OCI-LY7 (cell line): ENCODE data around the gene ASB7. TPM values are rescaled to one million over a fixed set of nuclear protein-coding genes. Genes with fewer than 3 reads are reported as not detected.

Experiments used
- BruUV-seq: library from RNA; stranded (reverse); fragments of 400-500 nt; replicated peaks from 2 replicates; lab custom pipeline; 2021; lab: Mats Ljungman, UMichigan
- CTCF ChIA-PET: fragments of 300-600 bp; sonication (Branson Sonifier 250); formaldehyde crosslinking; loops from one replicate; lab custom pipeline; 2022; ENCODE audit warnings: antibody characterized with exemption; ENCODE audit not compliant: unreplicated experiment; lab: Charles Lee
- POLR2A ChIA-PET: fragments of 300-600 bp; sonication (Branson Sonifier 250); formaldehyde crosslinking; loops from one replicate; lab custom pipeline; 2022; ENCODE audit warnings: antibody characterized with exemption; lab: Charles Lee
- DNase-seq: peaks from one replicate; pipeline ENCODE4 v3.0.0-alpha.2; 2015; ENCODE audit warnings: low spot score
- H2AFZ ChIP-seq: fragments of 200-600 bp; sonication (generic), shearing (Covaris generic); 2 replicates; pipeline ENCODE4 v1.6.1; 2014; ENCODE audit warnings: mild to moderate bottlenecking, antibody characterized with exemption, low read length, moderate library complexity
- H3K27ac ChIP-seq: fragments of 200-600 bp; sonication (generic); 2 replicates; pipeline ENCODE4 v1.5.1; 2014; ENCODE audit warnings: mixed run types, low read depth, mild to moderate bottlenecking, moderate library complexity, low read length, inconsistent platforms; ENCODE audit not compliant: poor library complexity, severe bottlenecking
- H3K36me3 ChIP-seq: fragments of 200-600 bp; sonication (generic); 2 replicates; pipeline ENCODE4 v1.6.1; 2014; ENCODE audit warnings: mild to moderate bottlenecking, antibody characterized with exemption, low read length, moderate library complexity, mixed read lengths; ENCODE audit not compliant: insufficient read depth
- H3K4me1 ChIP-seq: fragments of 200-600 bp; sonication (generic); 2 replicates; pipeline ENCODE4 v1.5.1; 2014; ENCODE audit warnings: mild to moderate bottlenecking, low read length; ENCODE audit not compliant: insufficient read depth, poor library complexity, severe bottlenecking
- H3K4me2 ChIP-seq: fragments of 200-600 bp; sonication (generic); 2 replicates; pipeline ENCODE4 v1.6.1; 2014; ENCODE audit warnings: mild to moderate bottlenecking, low read length
- H3K4me3 ChIP-seq: fragments of 200-600 bp; sonication (generic); 2 replicates; pipeline ENCODE4 v1.5.1; 2014; ENCODE audit warnings: mild to moderate bottlenecking, low read depth, low read length; ENCODE audit not compliant: poor library complexity, severe bottlenecking
- H3K79me2 ChIP-seq: fragments of 200-600 bp; sonication (generic); 2 replicates; pipeline ENCODE4 v1.6.1; 2016; ENCODE audit warnings: low read depth, mild to moderate bottlenecking, low read length, moderate library complexity, mixed read lengths; ENCODE audit not compliant: insufficient read depth
- H3K9me2 ChIP-seq: fragments of 200-600 bp; sonication (generic); 2 replicates; pipeline ENCODE4 v1.6.1; 2016; ENCODE audit warnings: mild to moderate bottlenecking, low read length, mixed read lengths; ENCODE audit not compliant: insufficient read depth
- H3K9me3 ChIP-seq: fragments of 200-600 bp; sonication (generic); 2 replicates; pipeline ENCODE4 v1.6.1; 2014; ENCODE audit warnings: mild to moderate bottlenecking, mixed run types, low read length, mixed read lengths
- H4K20me1 ChIP-seq: fragments of 200-600 bp; sonication (generic); 2 replicates; pipeline ENCODE4 v1.6.1; 2014; ENCODE audit warnings: mild to moderate bottlenecking, antibody characterized with exemption, low read length, moderate library complexity, mixed read lengths; ENCODE audit not compliant: insufficient read depth
- EZH2phosphoT487 ChIP-seq: fragments of 200-600 bp; sonication (generic); IDR thresholded peaks from 2 replicates; pipeline ENCODE4 v1.6.1; 2018; ENCODE audit warnings: low read depth, borderline replicate concordance, mild to moderate bottlenecking, mixed run types, antibody characterized with exemption, low read length, moderate library complexity, mixed read lengths
- intact Hi-C: fragments of 100-400 bp; cut with micrococcal nuclease; formaldehyde crosslinking; loops from one replicate; pipeline ENCODE4 v1.10.0; 2022; ENCODE audit not compliant: unreplicated experiment
- total RNA-seq, 2 experiments: library from RNA; depleted of rRNA in 1 of 2; stranded (reverse); fragments of >200 nt in 1 of 2; shearing (Covaris generic) in 1 of 2; gene quantifications; 2 replicates each; pipeline ENCODE4 v1.2.3, GENCODE V29; 2014 to 2022
- TF ChIP-seq, protein P1 (sequence below): fragments of 200-600 bp; sonication (generic); conservative IDR thresholded peaks from 2 replicates; pipeline ENCODE4 v1.5.1; 2014; ENCODE audit warnings: mild to moderate bottlenecking, antibody characterized with exemption, low read length, moderate library complexity, mixed read lengths

The ASB7 gene
- total RNA-seq, 2 experiments from 2014 or later: 10.9 to 15.2 TPM

DNA sequence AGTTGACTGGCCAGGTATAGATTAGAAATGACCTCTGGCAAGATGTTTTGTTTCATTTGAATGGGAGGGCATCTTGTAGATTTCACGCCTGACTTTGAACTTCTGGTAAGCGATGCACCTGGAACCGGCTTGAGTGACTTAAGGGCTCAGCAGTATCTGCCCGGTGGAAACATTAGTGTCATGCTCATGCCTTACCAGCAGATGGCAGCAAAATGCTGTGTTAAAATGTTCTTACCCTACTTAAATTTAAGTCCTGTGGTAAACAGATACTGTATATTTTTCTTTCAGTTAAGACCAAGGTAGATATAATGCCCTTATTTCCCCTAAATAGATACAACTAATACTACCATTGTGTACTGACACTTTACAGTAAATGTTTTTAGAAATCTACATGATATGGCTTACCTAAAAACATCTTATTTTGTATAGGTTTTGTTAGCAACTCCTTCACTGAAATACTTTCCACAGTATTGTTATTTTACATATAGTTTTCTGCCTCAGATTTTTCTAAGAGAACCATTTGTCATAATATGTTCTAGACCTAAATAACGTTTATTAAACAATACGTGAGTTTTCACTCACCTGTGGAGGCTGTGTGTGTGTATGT is 25.5 kb downstream of the ASB7 start:
- no peaks in the 10 kb centered on the region for H3K9me3 ChIP-seq
- no peak overlapping the region for H3K27ac ChIP-seq
- H4K20me1 ChIP-seq: no peaks in the 10 kb centered on the region
- H3K36me3 ChIP-seq: peaks cover 36% of the 10 kb centered on the region
- intact Hi-C loops: loop anchor here (1.0 to 5.0 kb wide), 3 partner anchors 244 to 630 kb away; no protein-coding TSS in a partner anchor
- CTCF ChIA-PET: no interaction called here
- POLR2A ChIA-PET: no interaction called here
- TF ChIP-seq EZH2phosphoT487: no peak
- TF ChIP-seq, protein P1, sequence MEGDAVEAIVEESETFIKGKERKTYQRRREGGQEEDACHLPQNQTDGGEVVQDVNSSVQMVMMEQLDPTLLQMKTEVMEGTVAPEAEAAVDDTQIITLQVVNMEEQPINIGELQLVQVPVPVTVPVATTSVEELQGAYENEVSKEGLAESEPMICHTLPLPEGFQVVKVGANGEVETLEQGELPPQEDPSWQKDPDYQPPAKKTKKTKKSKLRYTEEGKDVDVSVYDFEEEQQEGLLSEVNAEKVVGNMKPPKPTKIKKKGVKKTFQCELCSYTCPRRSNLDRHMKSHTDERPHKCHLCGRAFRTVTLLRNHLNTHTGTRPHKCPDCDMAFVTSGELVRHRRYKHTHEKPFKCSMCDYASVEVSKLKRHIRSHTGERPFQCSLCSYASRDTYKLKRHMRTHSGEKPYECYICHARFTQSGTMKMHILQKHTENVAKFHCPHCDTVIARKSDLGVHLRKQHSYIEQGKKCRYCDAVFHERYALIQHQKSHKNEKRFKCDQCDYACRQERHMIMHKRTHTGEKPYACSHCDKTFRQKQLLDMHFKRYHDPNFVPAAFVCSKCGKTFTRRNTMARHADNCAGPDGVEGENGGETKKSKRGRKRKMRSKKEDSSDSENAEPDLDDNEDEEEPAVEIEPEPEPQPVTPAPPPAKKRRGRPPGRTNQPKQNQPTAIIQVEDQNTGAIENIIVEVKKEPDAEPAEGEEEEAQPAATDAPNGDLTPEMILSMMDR: peak; percentile 93
- no peaks in the 10 kb centered on the region for H3K4me1 ChIP-seq
- H3K79me2 ChIP-seq: no peaks in the 10 kb centered on the region
- H3K9me2 ChIP-seq: no peaks in the 10 kb centered on the region
- no TSS peak for BruUV-seq
- no peak overlapping the region for H2AFZ ChIP-seq
- peak; percentile 72 for DNase-seq
- H3K4me3 ChIP-seq: no peak overlapping the region
- no peak overlapping the region for H3K4me2 ChIP-seq

- BruUV-seq: no TSS peak
- Histone ChIP-seq H3K4me3 (no peak overlapping the region), H3K4me2 (no peak overlapping the region), H3K9me3 (no peaks in the 10 kb centered on the region), H3K27ac (no peak overlapping the region), H2AFZ (no peak overlapping the region), H3K9me2 (no peaks in the 10 kb centered on the region), H3K79me2 (no peaks in the 10 kb centered on the region), H3K36me3 (peaks cover 36% of the 10 kb centered on the region), H4K20me1 (no peaks in the 10 kb centered on the region), H3K4me1 (no peaks in the 10 kb centered on the region)
- DNase-seq: no peak
- CTCF ChIA-PET: no interaction called here
- TF ChIP-seq, protein P1: no peak
- TF ChIP-seq EZH2phosphoT487: no peak
- POLR2A ChIA-PET: no interaction called here
- intact Hi-C loops: loop anchor here (1.0 to 5.0 kb wide), 3 partner anchors 244 to 630 kb away; no protein-coding TSS in a partner anchor
Measured at GRCh38 chr15:100628746-100629145, 26.4 kb downstream of the ASB7 start.

GRCh38 chr15:100631831-100632230 is 29.4 kb downstream of the ASB7 start:
- Histone ChIP-seq H3K4me1 (no peaks in the 10 kb centered on the region), H3K4me2 (no peak overlapping the region), H3K4me3 (no peak overlapping the region), H3K36me3 (peaks cover 36% of the 10 kb centered on the region), H3K9me2 (no peaks in the 10 kb centered on the region), H3K9me3 (no peaks in the 10 kb centered on the region), H2AFZ (no peak overlapping the region), H3K79me2 (no peaks in the 10 kb centered on the region), H4K20me1 (no peaks in the 10 kb centered on the region), H3K27ac (no peak overlapping the region)
- DNase-seq: no peak
- TF ChIP-seq, protein P1: no peak
- no TSS peak for BruUV-seq
- intact Hi-C loops: no loop called here
- POLR2A ChIA-PET: no interaction called here
- CTCF ChIA-PET: no interaction called here
